HG03139 (cell line): ENCODE data around the gene ZNF189.

ENCODE experiments used
- ATAC-seq: cut with Tn5 transposase; IDR thresholded peaks from one replicate; pipeline ENCODE4 v1.9.1; 2021; ENCODE audit not compliant: unreplicated experiment

ZNF189 gene

GRCh38 chr9:101417977-101418376 is 19.3 kb downstream of the ZNF189 start:
- ATAC-seq: no peak

- ATAC-seq: no peak
These were observed 20.1 kb downstream of the ZNF189 start for GRCh38 chr9:101418518-101419430.

GRCh38 chr9:101419863-101420262 is 21.2 kb downstream of the ZNF189 start:
- ATAC-seq: no peak

DNA sequence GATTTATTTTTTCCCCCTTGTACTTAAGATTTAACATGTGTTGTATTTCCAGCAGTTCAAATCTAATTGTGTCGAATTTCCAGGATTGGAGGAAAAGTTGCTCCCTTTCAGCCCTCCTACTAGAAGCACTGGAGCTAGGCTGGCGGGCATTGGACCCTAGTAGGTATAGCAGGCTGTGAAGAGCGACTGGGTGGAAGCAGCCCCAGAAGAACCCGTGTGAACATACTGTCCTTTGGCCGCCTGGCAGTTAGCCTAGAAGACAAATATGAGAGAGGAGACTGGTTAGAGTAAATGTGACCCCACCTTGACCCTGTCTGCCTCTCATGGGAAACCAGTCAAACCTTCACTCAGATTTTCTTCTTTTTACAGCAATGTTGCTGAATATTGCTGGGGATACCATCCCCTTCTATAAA is 23.0 kb downstream of the ZNF189 start:
- ATAC-seq: no peak

GRCh38 chr9:101427358-101427757 is 28.7 kb downstream of the ZNF189 start:
- no peak for ATAC-seq

DNA sequence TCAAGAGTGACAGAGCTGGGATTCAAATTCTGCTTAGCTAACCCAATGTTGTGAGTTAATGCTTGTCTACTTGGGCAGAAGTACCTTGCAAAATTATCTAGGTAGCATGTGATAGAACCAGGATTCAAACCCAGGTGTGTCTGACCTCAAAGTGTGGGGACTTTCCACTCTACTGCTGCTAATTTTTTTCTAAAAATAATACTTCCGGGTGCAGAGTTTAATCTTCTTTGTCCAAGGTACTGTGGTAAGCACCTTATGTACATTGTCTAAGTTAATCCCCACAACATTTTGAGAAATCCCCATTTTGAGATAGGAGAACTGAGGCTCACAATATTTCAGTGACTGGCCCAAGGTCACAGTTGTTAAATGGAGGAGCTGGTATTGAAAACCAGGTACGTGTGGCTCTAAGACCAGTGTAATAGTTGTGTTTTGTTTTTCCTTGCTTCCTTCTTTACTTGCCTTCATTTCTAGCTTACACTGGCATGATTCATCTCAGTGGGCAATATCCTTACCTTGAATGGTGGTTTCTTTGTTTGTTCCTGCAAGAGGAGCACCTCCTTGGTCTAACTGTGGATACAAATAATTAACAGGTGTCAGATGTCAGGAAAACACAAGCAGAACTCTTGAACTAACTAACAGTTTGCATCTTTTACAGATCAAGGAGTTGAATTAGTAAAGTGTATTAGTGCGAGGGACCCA is 29.5 kb downstream of the ZNF189 start:
- no peak for ATAC-seq

GRCh38 chr9:101428909-101429308 is 30.3 kb downstream of the ZNF189 start:
- no peak for ATAC-seq

DNA sequence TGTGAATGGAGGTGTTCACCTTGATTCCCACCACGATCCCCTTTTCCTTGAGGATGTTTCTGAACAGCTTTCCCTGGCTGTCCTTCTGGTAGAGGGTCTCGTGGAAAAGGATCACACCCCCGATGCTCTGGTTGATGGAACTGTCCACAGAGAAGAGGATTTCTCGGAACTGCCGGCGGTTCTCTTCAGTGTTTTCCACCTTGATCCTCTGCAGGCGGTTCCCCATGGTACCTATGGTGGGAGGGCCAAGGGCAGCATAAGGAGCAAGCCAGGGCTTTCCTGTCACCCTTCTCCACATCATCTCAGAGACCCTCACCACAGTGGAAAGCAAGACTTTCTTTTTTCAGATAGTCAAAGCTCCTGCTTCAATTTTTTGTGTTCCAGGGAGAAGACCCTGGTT is 31.1 kb downstream of the ZNF189 start:
- no peak for ATAC-seq

- no peak for ATAC-seq
These were observed 33.5 kb downstream of the ZNF189 start for GRCh38 chr9:101432171-101432570.

DNA sequence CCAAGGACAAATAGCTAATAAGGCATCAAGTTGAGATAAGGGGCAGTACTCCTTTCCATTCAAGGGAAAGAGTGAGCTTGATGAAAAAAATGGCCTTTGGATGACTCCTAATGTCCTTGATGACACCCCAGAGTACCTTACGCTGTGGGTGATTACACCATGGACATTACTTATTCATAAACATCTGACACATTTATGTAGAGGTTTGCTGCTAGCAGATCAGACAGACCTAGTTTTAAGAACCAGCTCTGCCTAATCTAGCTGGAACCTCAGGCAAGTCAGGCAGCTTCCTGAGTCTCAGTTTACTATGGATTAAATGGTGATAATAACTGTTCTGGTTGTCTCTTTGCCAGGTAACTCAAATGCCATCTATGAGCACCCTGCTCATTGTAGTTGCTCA is 34.1 kb downstream of the ZNF189 start:
- no peak for ATAC-seq

GRCh38 chr9:101433229-101433628 is 34.6 kb downstream of the ZNF189 start:
- no peak for ATAC-seq

GRCh38 chr9:101434998-101435397 is 36.3 kb downstream of the ZNF189 start:
- ATAC-seq: no peak

DNA sequence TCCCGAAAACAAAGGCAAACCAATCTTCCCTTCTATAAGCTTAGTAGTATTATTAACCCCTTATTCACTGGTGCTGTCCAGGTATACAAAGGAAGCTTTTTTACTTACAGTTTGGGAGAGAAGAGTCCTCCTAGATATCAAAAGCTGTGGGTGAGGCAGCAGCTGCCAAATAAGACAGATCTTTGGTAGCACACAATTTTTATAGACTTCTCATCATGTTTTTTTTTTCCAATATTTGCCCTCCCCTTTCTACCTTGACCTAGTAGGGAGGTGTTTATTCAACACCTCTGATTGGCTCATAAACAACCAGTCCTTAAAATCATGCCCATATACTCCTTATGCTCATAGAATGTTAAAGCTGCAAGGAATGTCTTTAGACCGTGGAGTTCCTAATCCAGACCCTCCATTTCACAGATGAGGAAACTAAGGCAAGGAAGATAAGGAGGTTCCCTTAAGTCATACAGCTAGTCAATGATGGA is 37.0 kb downstream of the ZNF189 start, which contains the start of gene ALDOB:
ALDOB (minus strand) TSS at position 174 of the 479 bp plus-strand sequence. CDS start 4,887 bp downstream, outside the sequence.
- ATAC-seq: no peak

GRCh38 chr9:101437806-101438232 is 39.2 kb downstream of the ZNF189 start:
- ATAC-seq: no peak

DNA sequence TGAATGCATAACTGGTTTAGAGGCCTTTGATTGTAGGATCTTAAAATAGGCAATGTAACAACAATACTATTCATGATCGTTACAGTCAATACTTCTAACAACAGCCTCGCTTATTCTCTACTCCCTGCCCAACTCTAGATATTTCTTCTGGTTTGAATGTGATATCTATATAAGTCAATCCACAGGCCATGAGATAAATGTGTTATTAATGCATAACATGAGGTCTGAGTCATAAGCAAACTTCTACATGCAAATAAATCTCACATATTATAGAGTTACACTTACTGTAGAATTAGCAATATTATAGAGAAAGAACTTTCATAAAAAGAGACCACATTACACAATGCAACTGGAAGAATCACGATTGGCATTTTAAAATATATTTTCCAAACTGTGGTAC is 39.9 kb downstream of the ZNF189 start:
- no peak for ATAC-seq

- no peak for ATAC-seq
These were observed 42.1 kb downstream of the ZNF189 start for GRCh38 chr9:101440714-101441230.

DNA sequence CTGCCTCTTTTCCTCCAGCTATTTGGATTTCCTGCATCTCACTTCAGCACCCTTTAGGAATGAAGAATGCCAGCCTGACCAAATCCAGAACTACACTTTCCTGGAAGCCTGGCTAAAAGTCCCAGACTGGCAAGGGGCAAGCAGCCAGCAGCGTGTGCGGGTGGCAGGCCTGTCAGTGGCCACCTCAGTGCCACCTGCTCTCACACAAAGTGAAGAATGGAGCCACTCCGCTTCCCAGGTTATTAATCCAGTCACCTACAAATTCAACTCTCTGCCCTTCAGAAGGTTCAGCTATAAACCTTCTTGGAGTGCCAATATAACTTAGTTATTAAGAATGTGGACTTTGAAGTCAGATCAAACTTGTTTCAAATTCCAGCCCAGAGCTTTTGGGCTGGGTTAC is 43.7 kb downstream of the ZNF189 start:
- no peak for ATAC-seq

DNA sequence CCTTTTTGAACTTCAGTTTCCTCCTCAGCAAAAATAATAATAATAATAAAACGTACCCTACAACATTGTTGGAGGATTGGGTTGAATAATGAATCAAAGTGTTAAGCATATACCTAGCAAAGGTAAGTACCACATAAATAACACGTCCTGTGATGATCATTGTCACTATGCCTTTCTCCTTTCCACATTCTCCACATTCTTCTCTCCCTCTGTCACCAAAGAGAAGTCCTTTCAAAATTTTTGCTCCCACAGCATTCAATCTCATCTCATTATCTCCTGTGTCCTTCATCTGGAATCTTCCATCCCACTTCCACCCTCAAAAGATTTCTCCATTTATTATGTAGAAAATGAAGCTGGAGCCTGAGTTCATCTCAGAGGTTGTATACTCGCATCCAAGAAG is 44.1 kb downstream of the ZNF189 start:
- ATAC-seq: no peak

GRCh38 chr9:101443364-101443771 is 44.7 kb downstream of the ZNF189 start:
- no peak for ATAC-seq

- ATAC-seq: no peak
These were observed 46.8 kb downstream of the ZNF189 start for GRCh38 chr9:101445353-101446029.

GRCh38 chr9:101446732-101447131 is 48.1 kb downstream of the ZNF189 start:
- ATAC-seq: no peak
